Measurements from ENCODE around the gene CCDC152. TPM values are rescaled to one million over a fixed set of nuclear protein-coding genes. Genes with fewer than 3 reads are reported as not detected.
"Not testable (repeated sequence)": the region's sequence is repeated elsewhere in the genome, so short reads cannot be mapped to it uniquely, and the experiment has no call there.

The CCDC152 gene
- total RNA-seq, 4 donors from 2014 or later = 0.36 to 1.7 (median 1.1) TPM; not detected in 1

DNA sequence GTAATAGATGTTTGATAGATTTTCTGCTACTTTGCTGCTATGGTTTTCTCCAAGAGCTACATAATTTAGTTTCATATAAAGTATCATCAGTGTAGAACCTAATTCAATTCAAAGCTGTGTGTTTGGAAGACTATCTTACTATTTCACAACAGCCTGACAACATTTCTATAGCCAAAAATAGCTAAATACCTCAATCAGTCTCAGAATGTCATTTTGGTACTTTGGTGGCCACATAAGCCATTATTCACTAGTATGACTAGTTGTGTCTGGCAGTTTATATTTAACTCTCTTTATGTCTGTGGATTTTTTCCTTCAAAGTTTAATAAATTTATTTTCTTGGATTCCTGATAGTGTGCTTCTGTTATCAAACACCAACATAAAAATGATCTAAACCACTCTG lies 35.1 kb upstream of the CCDC152 start:
- H3K4me3 ChIP-seq = no peak overlapping the region
- no peaks in the 10 kb centered on the region for H3K27me3 ChIP-seq
- peaks cover 6% of the 10 kb centered on the region for H3K36me3 ChIP-seq
- TF ChIP-seq EP300 (IDR thresholded peaks at IDR 0.05) (no peak), POLR2A (IDR thresholded peaks at IDR 0.05) (no peak), POLR2AphosphoS5 (IDR thresholded peaks at IDR 0.05) (no peak)
- TF ChIP-seq, protein P1, sequence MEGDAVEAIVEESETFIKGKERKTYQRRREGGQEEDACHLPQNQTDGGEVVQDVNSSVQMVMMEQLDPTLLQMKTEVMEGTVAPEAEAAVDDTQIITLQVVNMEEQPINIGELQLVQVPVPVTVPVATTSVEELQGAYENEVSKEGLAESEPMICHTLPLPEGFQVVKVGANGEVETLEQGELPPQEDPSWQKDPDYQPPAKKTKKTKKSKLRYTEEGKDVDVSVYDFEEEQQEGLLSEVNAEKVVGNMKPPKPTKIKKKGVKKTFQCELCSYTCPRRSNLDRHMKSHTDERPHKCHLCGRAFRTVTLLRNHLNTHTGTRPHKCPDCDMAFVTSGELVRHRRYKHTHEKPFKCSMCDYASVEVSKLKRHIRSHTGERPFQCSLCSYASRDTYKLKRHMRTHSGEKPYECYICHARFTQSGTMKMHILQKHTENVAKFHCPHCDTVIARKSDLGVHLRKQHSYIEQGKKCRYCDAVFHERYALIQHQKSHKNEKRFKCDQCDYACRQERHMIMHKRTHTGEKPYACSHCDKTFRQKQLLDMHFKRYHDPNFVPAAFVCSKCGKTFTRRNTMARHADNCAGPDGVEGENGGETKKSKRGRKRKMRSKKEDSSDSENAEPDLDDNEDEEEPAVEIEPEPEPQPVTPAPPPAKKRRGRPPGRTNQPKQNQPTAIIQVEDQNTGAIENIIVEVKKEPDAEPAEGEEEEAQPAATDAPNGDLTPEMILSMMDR (IDR thresholded peaks at IDR 0.05) = no peak
- no peaks in the 10 kb centered on the region for H3K4me1 ChIP-seq
- H3K9me3 ChIP-seq = no peaks in the 10 kb centered on the region
- DNase-seq (ENCODE audit: low spot score in 2 of 2) = no peak
- H3K27ac ChIP-seq = no peak overlapping the region

DNA sequence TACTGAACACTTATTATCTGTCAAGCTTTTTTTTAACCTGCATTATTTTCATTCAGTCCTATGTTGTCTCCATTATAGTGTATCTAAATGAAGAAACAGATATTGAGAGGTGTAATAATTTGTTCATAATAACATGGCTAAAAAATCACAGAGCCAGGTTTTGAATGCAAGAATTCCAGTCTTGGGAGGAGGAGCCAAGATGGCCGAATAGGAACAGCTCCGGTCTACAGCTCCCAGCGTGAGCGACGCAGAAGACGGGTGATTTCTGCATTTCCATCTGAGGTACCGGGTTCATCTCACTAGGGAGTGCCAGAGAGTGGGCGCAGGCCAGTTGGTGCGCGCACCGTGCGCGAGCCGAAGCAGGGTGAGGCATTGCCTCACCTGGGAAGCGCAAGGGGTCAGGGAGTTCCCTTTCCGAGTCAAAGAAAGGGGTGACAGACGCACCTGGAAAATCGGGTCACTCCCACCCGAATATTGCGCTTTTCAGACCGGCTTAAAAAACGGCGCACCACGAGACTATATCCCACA lies 22.0 kb upstream of the CCDC152 start:
- H3K27ac ChIP-seq; H3K27me3 ChIP-seq; H3K4me3 ChIP-seq; DNase-seq (ENCODE audit: low spot score in 2 of 2); H3K36me3 ChIP-seq; H3K4me1 ChIP-seq; H3K9me3 ChIP-seq: not testable (repeated sequence)
- WGBS = 96% methylated on average over 18 of the region's 24 CpGs

DNA sequence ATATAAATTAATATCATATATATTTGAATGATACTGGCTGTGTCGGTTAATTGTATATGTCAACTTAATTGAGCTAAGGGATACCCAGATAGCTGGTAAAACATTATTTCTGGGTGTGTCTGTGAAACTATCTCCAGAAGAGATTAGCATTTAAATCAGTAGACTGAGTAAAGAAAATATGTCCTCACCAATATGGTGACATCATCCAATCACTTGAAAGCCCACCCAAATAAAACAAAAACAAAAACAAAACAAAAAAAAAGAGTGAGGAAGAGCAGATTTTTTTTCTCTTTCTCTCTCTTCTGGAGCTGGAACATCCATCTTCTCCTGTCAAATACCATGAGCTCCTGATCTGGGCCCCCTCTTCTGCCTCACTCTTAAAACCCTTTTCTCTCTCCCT lies 15.7 kb upstream of the CCDC152 start:
- H3K27ac ChIP-seq = no peak overlapping the region
- no peaks in the 10 kb centered on the region for H3K4me1 ChIP-seq
- no peaks in the 10 kb centered on the region for H3K36me3 ChIP-seq
- no peak overlapping the region for H3K4me3 ChIP-seq
- DNase-seq (ENCODE audit: low spot score in 2 of 2) = no peak
- no peaks in the 10 kb centered on the region for H3K27me3 ChIP-seq
- 98% methylated on average over 1 of the region's 1 CpG for WGBS
- H3K9me3 ChIP-seq = no peaks in the 10 kb centered on the region
- no peak for TF ChIP-seq POLR2AphosphoS5 (IDR thresholded peaks at IDR 0.05)
- no peak for TF ChIP-seq POLR2A (IDR thresholded peaks at IDR 0.05)
- TF ChIP-seq, protein P1 (IDR thresholded peaks at IDR 0.05) = no peak
- no peak for TF ChIP-seq EP300 (IDR thresholded peaks at IDR 0.05)

DNA sequence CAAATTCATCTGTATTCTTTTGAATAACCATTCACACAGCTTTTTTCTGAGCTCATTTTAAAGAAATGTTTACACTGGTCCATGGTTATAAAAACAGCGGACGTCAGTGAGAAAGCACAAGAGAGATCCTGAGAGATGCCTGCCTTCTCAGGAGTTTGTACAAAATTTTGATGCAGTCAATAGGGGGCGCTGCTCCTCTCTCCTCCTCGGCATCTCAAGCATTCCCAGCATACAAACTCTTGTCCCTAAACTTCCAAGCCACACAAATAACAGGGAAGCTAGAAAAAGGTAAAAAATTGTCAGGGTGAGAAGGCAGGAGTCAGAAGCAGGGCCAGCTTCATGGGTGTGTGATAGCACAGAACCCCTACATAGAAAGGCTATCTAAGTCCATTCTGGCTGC lies 11.2 kb upstream of the CCDC152 start:
- DNase-seq (ENCODE audit: low spot score in 2 of 2) = no peak
- 31% methylated on average over 4 of the region's 4 CpGs for WGBS
- no peaks in the 10 kb centered on the region for H3K27me3 ChIP-seq
- no peak overlapping the region for H3K27ac ChIP-seq
- no peak for TF ChIP-seq EP300 (IDR thresholded peaks at IDR 0.05)
- no peak for TF ChIP-seq POLR2AphosphoS5 (IDR thresholded peaks at IDR 0.05)
- no peak for TF ChIP-seq POLR2A (IDR thresholded peaks at IDR 0.05)
- TF ChIP-seq, protein P1 (IDR thresholded peaks at IDR 0.05) = no peak
- no peaks in the 10 kb centered on the region for H3K36me3 ChIP-seq
- H3K9me3 ChIP-seq = no peaks in the 10 kb centered on the region
- no peaks in the 10 kb centered on the region for H3K4me1 ChIP-seq
- no peak overlapping the region for H3K4me3 ChIP-seq

DNA sequence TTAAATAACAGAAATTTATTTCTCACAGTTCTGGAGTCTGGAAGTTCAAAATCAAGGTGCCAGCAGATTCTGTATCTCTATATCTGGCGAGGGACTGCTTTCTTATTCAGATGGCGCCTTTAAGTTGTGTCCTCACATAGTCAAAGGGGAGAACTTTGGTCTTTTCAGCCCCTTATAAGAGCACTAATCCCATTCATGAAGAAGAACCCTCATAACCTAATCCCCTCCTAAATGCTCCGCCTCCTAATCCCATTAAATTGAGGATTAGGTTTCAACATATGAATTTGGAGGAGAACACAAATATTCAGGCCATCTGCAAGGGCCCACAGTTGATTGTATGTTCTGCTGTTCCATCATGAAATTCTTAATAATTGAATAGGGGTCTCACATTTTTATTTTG lies 10.8 kb upstream of the CCDC152 start:
- no peaks in the 10 kb centered on the region for H3K36me3 ChIP-seq
- no peak overlapping the region for H3K27ac ChIP-seq
- H3K9me3 ChIP-seq = no peaks in the 10 kb centered on the region
- TF ChIP-seq POLR2AphosphoS5 (IDR thresholded peaks at IDR 0.05) (no peak), EP300 (IDR thresholded peaks at IDR 0.05) (no peak), POLR2A (IDR thresholded peaks at IDR 0.05) (no peak)
- TF ChIP-seq, protein P1 (IDR thresholded peaks at IDR 0.05) = no peak
- no peak overlapping the region for H3K4me3 ChIP-seq
- H3K4me1 ChIP-seq = no peaks in the 10 kb centered on the region
- no peaks in the 10 kb centered on the region for H3K27me3 ChIP-seq
- no peak for DNase-seq (ENCODE audit: low spot score in 2 of 2)
- 98% methylated on average over 3 of the region's 3 CpGs for WGBS

DNA sequence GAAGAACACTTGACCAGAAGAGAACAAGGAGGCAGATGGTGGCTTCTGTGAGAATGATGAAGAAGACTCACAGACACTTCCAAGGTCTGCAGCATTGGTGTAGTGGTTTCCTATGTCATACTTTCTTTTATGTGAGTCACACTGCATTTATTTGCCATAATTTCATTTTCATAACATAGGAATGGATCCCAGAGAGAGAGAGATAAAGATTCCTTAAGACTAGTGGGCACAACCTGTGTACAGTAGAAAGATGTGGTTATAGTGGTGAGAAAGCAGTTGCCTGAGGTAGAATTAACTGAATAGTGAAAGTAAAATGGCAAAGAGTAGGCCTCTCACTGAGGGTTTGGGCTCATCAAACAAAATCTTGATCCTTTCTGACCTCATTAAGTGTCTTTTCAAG lies 7.6 kb upstream of the CCDC152 start:
- H3K27ac ChIP-seq = no peak overlapping the region
- TF ChIP-seq POLR2AphosphoS5 (IDR thresholded peaks at IDR 0.05) (no peak), POLR2A (IDR thresholded peaks at IDR 0.05) (no peak)
- TF ChIP-seq, protein P1 (IDR thresholded peaks at IDR 0.05) = no peak
- H3K27me3 ChIP-seq = no peaks in the 10 kb centered on the region
- no peaks in the 10 kb centered on the region for H3K36me3 ChIP-seq
- no peak for DNase-seq (ENCODE audit: low spot score in 2 of 2)
- H3K4me3 ChIP-seq = no peak overlapping the region
- H3K4me1 ChIP-seq = no peaks in the 10 kb centered on the region
- no peaks in the 10 kb centered on the region for H3K9me3 ChIP-seq

Data from suprapubic skin (tissue), 4 donors.